ENCODE results near the gene MTMR3. TPM values are rescaled to one million over a fixed set of nuclear protein-coding genes. Genes with fewer than 3 reads are reported as not detected.

The MTMR3 gene
- polyA plus RNA-seq, 3 donors, result 32.1 to 35.3 (median 32.9) TPM

- DNase-seq (ENCODE audit: low read depth in 3 of 3, low spot score in 2 of 3), result no peak
Measured at GRCh38 chr22:30020511-30020910, 137.5 kb downstream of the MTMR3 start.

- DNase-seq (ENCODE audit: low read depth in 3 of 3, low spot score in 2 of 3), result no peak
Measured at GRCh38 chr22:30021338-30021737, 138.4 kb downstream of the MTMR3 start.

GRCh38 chr22:30021881-30022619 lies 139.1 kb downstream of the MTMR3 start:
- DNase-seq (ENCODE audit: low read depth in 3 of 3, low spot score in 2 of 3), result no peak

GRCh38 chr22:30023099-30023660 lies 140.2 kb downstream of the MTMR3 start:
- no peak for DNase-seq (ENCODE audit: low read depth in 3 of 3, low spot score in 2 of 3)

- no peak for DNase-seq (ENCODE audit: low read depth in 3 of 3, low spot score in 2 of 3)
Measured at GRCh38 chr22:30024231-30024630, 141.3 kb downstream of the MTMR3 start.

GRCh38 chr22:30025221-30025620 lies 142.2 kb downstream of the MTMR3 start:
- no peak for DNase-seq (ENCODE audit: low read depth in 3 of 3, low spot score in 2 of 3)

- no peak for DNase-seq (ENCODE audit: low read depth in 3 of 3, low spot score in 2 of 3)
Measured at GRCh38 chr22:30026756-30027155, 143.8 kb downstream of the MTMR3 start.

- DNase-seq (ENCODE audit: low read depth in 3 of 3, low spot score in 2 of 3), result no peak
Measured at GRCh38 chr22:30027169-30027568, 144.2 kb downstream of the MTMR3 start.

GRCh38 chr22:30027791-30028190 lies 144.8 kb downstream of the MTMR3 start:
- no peak for DNase-seq (ENCODE audit: low read depth in 3 of 3, low spot score in 2 of 3)

- DNase-seq (ENCODE audit: low read depth in 3 of 3, low spot score in 2 of 3), result no peak
Measured at GRCh38 chr22:30028731-30029130, 145.8 kb downstream of the MTMR3 start.

GRCh38 chr22:30029512-30029911 lies 146.5 kb downstream of the MTMR3 start:
- DNase-seq (ENCODE audit: low read depth in 3 of 3, low spot score in 2 of 3), result no peak

GRCh38 chr22:30030329-30030728 lies 147.4 kb downstream of the MTMR3 start:
- no peak for DNase-seq (ENCODE audit: low read depth in 3 of 3, low spot score in 2 of 3)

- DNase-seq (ENCODE audit: low read depth in 3 of 3, low spot score in 2 of 3), result no peak
Measured at GRCh38 chr22:30031328-30031727, 148.4 kb downstream of the MTMR3 start.

- no peak for DNase-seq (ENCODE audit: low read depth in 3 of 3, low spot score in 2 of 3)
Measured at GRCh38 chr22:30031764-30032455, 148.9 kb downstream of the MTMR3 start.

GRCh38 chr22:30033137-30033536 lies 150.2 kb downstream of the MTMR3 start:
- no peak for DNase-seq (ENCODE audit: low read depth in 3 of 3, low spot score in 2 of 3)

GRCh38 chr22:30033901-30034300 lies 150.9 kb downstream of the MTMR3 start:
- no peak for DNase-seq (ENCODE audit: low read depth in 3 of 3, low spot score in 2 of 3)

- no peak for DNase-seq (ENCODE audit: low read depth in 3 of 3, low spot score in 2 of 3)
Measured at GRCh38 chr22:30036656-30037055, 153.7 kb downstream of the MTMR3 start.

GRCh38 chr22:30038219-30038618 lies 155.2 kb downstream of the MTMR3 start:
- DNase-seq (ENCODE audit: low read depth in 3 of 3, low spot score in 2 of 3), result no peak

- DNase-seq (ENCODE audit: low read depth in 3 of 3, low spot score in 2 of 3), result no peak
Measured at GRCh38 chr22:30040499-30041260, 157.7 kb downstream of the MTMR3 start.

- no peak for DNase-seq (ENCODE audit: low read depth in 3 of 3, low spot score in 2 of 3)
Measured at GRCh38 chr22:30041475-30041874, 158.5 kb downstream of the MTMR3 start.

GRCh38 chr22:30041881-30042280 lies 158.9 kb downstream of the MTMR3 start:
- no peak for DNase-seq (ENCODE audit: low read depth in 3 of 3, low spot score in 2 of 3)
